22Rv1 (cell line): ENCODE measurements around the gene SENP3.

Source experiments
- H3K27ac ChIP-seq: fragments of 450-650 bp; 2 replicates; pipeline ENCODE4 v1.5.1; 2017
- ZFX ChIP-seq: fragments of 450-650 bp; IDR thresholded peaks from 2 replicates; pipeline ENCODE4 v1.6.1; 2017; ENCODE audit warnings: antibody characterized with exemption, borderline replicate concordance
- TF ChIP-seq, protein P1 (sequence below): fragments of 450-650 bp; IDR thresholded peaks from 2 replicates; pipeline ENCODE4 v1.5.1; 2017; ENCODE audit warnings: mild to moderate bottlenecking

The SENP3 gene

DNA sequence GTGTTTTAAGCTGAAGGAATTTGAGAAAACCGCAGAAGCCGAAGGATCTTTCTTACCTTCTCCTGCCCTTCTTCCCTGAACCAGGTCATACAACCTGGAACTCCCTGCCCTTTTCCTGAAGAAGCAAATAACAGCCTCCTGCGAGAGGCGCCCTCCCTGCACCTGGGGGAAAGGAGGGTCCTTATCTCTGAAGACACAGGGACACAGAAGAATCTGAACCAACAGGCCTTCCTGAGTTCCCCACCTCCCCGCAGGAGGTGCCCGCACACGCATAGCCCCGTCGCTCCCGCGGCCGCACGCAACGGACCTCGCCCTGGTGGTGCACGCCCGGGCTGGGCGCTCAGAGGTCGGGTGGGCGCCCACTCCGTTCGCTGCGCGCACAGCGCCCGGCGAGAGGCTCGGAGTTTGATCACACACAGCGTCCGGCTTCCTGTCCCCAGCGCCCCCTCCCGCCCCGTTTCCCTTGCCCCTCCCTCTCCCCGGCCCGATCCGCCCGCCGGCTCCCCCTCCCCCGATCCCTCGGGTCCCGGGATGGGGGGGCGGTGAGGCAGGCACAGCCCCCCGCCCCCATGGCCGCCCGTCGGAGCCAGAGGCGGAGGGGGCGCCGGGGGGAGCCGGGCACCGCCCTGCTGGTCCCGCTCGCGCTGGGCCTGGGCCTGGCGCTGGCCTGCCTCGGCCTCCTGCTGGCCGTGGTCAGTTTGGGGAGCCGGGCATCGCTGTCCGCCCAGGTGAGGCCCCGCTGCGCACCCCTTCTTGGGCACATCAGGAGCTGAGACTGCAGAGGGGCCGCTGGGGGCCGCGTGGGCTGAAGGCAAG lies 12.9 kb upstream of the SENP3 start, which contains the start of gene TNFSF12:
Gene TNFSF12 (plus strand): TSS at position 474 of the 816 bp plus-strand sequence. CDS start 96 bp downstream, at position 570.
- no peak within 1 kb of the TSS for H3K27ac ChIP-seq
- TF ChIP-seq, protein P1, sequence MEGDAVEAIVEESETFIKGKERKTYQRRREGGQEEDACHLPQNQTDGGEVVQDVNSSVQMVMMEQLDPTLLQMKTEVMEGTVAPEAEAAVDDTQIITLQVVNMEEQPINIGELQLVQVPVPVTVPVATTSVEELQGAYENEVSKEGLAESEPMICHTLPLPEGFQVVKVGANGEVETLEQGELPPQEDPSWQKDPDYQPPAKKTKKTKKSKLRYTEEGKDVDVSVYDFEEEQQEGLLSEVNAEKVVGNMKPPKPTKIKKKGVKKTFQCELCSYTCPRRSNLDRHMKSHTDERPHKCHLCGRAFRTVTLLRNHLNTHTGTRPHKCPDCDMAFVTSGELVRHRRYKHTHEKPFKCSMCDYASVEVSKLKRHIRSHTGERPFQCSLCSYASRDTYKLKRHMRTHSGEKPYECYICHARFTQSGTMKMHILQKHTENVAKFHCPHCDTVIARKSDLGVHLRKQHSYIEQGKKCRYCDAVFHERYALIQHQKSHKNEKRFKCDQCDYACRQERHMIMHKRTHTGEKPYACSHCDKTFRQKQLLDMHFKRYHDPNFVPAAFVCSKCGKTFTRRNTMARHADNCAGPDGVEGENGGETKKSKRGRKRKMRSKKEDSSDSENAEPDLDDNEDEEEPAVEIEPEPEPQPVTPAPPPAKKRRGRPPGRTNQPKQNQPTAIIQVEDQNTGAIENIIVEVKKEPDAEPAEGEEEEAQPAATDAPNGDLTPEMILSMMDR, result peak; percentile 12; the same call in 1 of the 2 replicates
- TF ChIP-seq ZFX, result no peak

DNA sequence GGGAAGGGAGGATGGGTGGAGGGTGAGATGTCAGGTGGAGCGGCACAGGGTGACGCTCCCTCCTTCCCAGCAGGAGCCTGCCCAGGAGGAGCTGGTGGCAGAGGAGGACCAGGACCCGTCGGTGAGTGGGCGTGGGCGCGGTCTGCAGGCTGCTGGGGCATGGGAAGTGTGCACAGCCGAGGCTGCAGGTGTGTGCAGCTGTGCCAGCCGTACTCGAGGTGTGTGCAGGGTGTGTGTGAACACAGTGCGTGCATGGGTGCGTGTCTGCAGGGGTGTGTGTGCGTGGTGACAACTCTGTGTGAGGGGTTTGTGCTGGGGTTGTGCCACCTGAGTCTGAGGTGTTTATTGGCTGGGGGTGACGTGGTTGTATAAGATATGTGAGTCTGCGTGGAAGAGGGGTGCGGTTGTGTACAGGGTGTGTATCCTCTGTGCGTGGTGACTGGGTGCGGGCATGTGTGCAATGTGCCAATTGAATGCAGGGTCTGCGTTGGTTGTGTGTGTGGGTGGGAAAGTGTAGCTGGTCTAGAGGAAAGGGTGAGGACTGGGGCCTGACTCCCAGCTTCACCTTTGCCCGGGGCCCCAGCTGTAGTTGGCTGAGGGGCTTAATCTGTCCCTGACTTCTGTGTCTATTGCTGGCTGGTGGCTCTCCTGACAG lies 12.2 kb upstream of the SENP3 start:
- TF ChIP-seq, protein P1, result no peak
- TF ChIP-seq ZFX, result no peak
- H3K27ac ChIP-seq, result no peak overlapping the region

DNA sequence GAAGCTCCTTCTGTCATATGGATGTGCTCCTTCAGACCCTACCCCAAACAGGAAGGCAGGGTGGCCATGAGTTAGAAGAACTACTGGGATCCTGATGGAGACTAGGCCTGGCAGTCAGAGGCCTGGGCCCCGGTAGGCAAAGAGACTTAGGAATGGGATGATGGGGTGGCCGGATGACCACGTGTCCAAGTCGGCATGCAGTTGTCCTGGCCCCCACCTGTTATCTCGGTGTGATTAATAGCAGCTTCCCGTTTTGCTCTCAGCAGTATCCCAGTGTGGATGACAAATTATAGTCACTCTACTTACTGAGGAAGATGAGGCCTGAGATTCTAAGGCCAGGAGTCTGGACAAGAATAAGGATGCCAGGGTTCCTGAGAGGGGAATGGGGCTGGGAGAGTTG lies 11.4 kb upstream of the SENP3 start:
- H3K27ac ChIP-seq, result no peak overlapping the region
- TF ChIP-seq, protein P1, result no peak
- no peak for TF ChIP-seq ZFX

DNA sequence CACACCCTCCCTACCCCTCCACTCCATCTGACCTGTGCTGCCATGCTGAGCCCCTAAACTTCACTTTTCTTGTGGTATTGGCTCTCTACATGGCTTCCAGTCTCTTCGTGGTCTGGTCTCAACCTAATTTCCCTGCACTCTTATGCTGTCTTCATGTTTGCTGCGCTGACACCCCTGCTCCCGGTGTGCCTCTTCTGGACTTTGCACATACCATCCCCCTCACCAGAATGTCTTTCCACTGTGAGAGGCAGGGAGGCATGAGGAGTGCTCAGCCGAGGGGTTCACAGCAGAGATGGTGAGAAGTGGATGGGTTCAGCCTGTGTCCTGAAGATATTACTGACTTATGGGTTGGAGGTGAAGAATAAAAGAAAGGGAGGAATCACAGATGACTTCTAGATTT lies 10.3 kb upstream of the SENP3 start:
- TF ChIP-seq, protein P1, result no peak
- TF ChIP-seq ZFX, result no peak

DNA sequence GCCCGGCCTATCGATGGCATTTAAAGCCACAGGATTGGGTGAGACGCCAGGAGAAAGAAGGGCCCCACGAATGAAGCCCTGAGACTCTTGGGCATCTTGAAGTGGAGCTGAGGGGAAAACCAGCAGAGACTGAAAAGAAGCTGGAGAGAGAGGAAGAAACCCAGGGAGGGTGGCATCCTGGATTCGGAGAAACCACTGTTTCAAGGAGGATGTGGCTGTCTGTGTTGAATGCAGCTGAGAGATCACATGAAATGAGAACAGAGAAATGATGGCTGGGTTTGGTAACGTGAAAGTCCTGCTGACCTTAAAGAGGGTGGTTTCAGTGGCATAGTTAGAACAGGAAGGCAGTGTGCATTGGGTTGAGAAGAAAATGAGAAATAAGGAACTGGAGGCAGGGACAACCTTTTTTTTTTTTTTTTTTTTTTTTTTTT lies 9.1 kb upstream of the SENP3 start:
- TF ChIP-seq, protein P1, result no peak
- no peak for TF ChIP-seq ZFX
- H3K27ac ChIP-seq, result no peak overlapping the region

More for the DNA sequence above, 10.3 kb upstream of the SENP3 start:
- no peak overlapping the region for H3K27ac ChIP-seq

DNA sequence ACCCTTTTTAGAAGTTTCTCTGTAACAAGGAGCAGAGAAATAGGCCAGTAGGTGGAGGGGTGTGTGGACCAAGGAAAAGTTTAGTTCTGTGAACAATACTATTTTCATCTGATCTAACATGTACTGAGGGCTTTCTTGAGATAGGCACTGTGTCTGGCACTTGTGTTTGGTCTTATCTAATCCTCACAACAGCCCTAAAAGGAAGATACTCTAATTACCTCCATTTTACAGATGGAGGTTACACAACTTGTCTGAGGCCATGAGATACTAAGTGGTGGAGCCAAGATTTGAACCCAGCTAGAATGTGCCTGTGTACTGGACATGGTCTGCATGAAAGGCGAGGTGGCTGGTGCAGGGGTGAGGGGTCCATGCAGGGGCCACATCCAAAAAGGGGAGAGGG lies 8.4 kb upstream of the SENP3 start:
- no peak overlapping the region for H3K27ac ChIP-seq
- TF ChIP-seq ZFX, result no peak
- TF ChIP-seq, protein P1, result no peak

DNA sequence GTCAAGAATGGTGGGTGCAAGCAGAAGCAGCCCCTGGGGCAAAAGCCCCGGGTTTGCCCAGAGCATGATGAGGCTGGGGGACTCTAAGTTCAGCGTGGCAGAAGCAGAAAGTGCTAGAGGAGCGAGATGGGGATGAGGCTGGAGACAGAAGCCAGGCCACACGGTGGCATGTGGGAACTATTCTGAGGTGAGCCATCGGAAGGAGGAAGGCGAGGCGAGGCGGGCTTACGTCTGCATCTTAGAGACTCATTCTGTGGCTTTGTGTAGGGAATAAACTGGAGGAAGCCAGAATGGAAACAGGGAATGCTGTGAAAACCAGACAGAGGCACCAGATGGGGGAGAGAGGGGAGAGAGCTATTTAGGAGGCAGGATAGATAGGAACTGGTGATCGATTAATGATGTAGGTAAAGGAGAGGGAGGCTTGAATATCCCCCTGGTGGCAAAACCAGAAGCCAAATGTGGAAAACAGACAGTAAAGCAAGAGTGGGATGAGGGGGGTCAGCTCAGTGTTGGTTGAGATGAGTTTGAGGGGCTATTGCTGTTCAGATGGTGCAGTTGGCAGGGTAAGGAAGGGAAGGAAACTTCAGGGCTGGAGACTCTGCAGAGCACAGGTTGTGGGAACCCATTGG lies 6.3 kb upstream of the SENP3 start:
- TF ChIP-seq ZFX, result no peak
- TF ChIP-seq, protein P1, result no peak
- no peak overlapping the region for H3K27ac ChIP-seq
